PC-9 (cell line): Measurements from ENCODE around the gene TEDDM1. TPM values are rescaled to one million over a fixed set of nuclear protein-coding genes. Genes with fewer than 3 reads are reported as not detected.
A peak's percentile ranks its signal among the peaks of the same experiment; 100 is the strongest.

Experiments used
- BruUV-seq: library from RNA; stranded (reverse); fragments of 400-500 nt; replicated peaks from 2 replicates; lab custom pipeline; 2021; lab: Mats Ljungman, UMichigan
- CTCF ChIA-PET: fragments of 300-600 bp; sonication (Branson Sonifier 250); formaldehyde crosslinking; loops from one replicate; lab custom pipeline; 2022; ENCODE audit warnings: antibody characterized with exemption; lab: Charles Lee
- POLR2A ChIA-PET: fragments of 300-600 bp; sonication (Branson Sonifier 250); formaldehyde crosslinking; loops from one replicate; lab custom pipeline; 2022; ENCODE audit warnings: antibody characterized with exemption; ENCODE audit not compliant: unreplicated experiment; lab: Charles Lee
- DNase-seq, 2 experiments: peaks; one replicate each; pipeline versions ENCODE4 v3.0.0 to v3.0.0-alpha.2; 2015 to 2022; ENCODE audit warnings: mixed read lengths in 1 of 2
- H2AFZ ChIP-seq: fragments of 200-600 bp; sonication (generic); 2 replicates; pipeline ENCODE4 v1.8.1; 2017; ENCODE audit warnings: antibody characterized with exemption
- H3F3A ChIP-seq: fragments of 200-600 bp; sonication (generic); 2 replicates; pipeline ENCODE4 v1.8.1; 2017; ENCODE audit warnings: antibody characterized with exemption, mild to moderate bottlenecking, low read depth; ENCODE audit not compliant: insufficient read depth
- H3K27ac ChIP-seq: fragments of 200-600 bp; sonication (generic); 2 replicates; pipeline ENCODE4 v1.6.1; 2016; ENCODE audit warnings: mixed run types
- H3K27me3 ChIP-seq: fragments of 200-600 bp; sonication (generic); 2 replicates; pipeline ENCODE4 v1.6.1; 2016; ENCODE audit warnings: low read depth, mixed run types; ENCODE audit not compliant: insufficient read depth
- H3K36me3 ChIP-seq: fragments of 200-600 bp; sonication (generic); 2 replicates; pipeline ENCODE4 v1.6.1; 2016; ENCODE audit warnings: low read depth, mixed run types
- H3K4me1 ChIP-seq: fragments of 200-600 bp; sonication (generic); replicated peaks from 2 replicates; pipeline ENCODE4 v1.6.1; 2016; ENCODE audit warnings: mixed run types; ENCODE audit not compliant: insufficient read depth
- H3K4me2 ChIP-seq: fragments of 200-600 bp; sonication (generic); 2 replicates; pipeline ENCODE4 v1.6.1; 2017; ENCODE audit warnings: mixed run types
- H3K4me3 ChIP-seq: fragments of 200-600 bp; sonication (generic); 2 replicates; pipeline ENCODE4 v1.6.1; 2016; ENCODE audit warnings: mixed run types
- H3K79me2 ChIP-seq: fragments of 200-600 bp; sonication (generic); 2 replicates; pipeline ENCODE4 v1.6.1; 2017; ENCODE audit warnings: low read depth, mixed run types
- H3K9me2 ChIP-seq: fragments of 200-600 bp; sonication (generic); 2 replicates; pipeline ENCODE4 v1.8.1; 2017; ENCODE audit warnings: mild to moderate bottlenecking; ENCODE audit not compliant: insufficient read depth
- H3K9me3 ChIP-seq: fragments of 200-600 bp; sonication (generic); 2 replicates; pipeline ENCODE4 v1.8.1; 2016; ENCODE audit warnings: low read depth; ENCODE audit not compliant: insufficient read depth
- H4K20me1 ChIP-seq: fragments of 200-600 bp; sonication (generic); 2 replicates; pipeline ENCODE4 v1.8.1; 2017; ENCODE audit not compliant: insufficient read depth
- CTCF ChIP-seq: fragments of 200-600 bp; sonication (generic); conservative IDR thresholded peaks from 2 replicates; pipeline ENCODE4 v1.6.1; 2017; ENCODE audit warnings: mixed run types, antibody characterized with exemption, mild to moderate bottlenecking, moderate library complexity
- EZH2 ChIP-seq: fragments of 200-600 bp; sonication (generic); IDR thresholded peaks from 2 replicates; pipeline ENCODE4 v1.8.0; 2017; ENCODE audit warnings: antibody characterized with exemption, low read depth
- intact Hi-C: fragments of 100-400 bp; cut with micrococcal nuclease; formaldehyde crosslinking; loops from one replicate; pipeline ENCODE4 v1.10.0; 2022; ENCODE audit not compliant: unreplicated experiment
- total RNA-seq: library from RNA; stranded (reverse); gene quantifications from 2 replicates; pipeline ENCODE4 v1.2.3, GENCODE V29; 2021

The TEDDM1 gene
- total RNA-seq, 1 experiment from 2014 or later = not detected

- no peaks in the 10 kb centered on the region for H3K27me3 ChIP-seq
- ChIA-PET CTCF (interaction anchor here (0.6 to 1.1 kb wide), 6 partner anchors 211 to 390 kb away, joined by 3 to 15 read pairs (median 6); no protein-coding TSS in a partner anchor), POLR2A (interaction anchor here (0.6 to 1.3 kb wide), 3 partner anchors 206 to 305 kb away, joined by 3 to 22 read pairs (median 6); no protein-coding TSS in a partner anchor)
- H3F3A ChIP-seq = peaks cover 9% of the 10 kb centered on the region
- peak overlapping the region; percentile 95 for H3K4me2 ChIP-seq
- no peak for DNase-seq
- H3K9me3 ChIP-seq = no peaks in the 10 kb centered on the region
- peaks cover 29% of the 10 kb centered on the region for H3K4me1 ChIP-seq
- no peak for TF ChIP-seq CTCF
- no peak for TF ChIP-seq EZH2
- peaks cover 17% of the 10 kb centered on the region; the same call in 1 of the 2 replicates for H4K20me1 ChIP-seq
- H3K27ac ChIP-seq = no peak overlapping the region
- H2AFZ ChIP-seq = peak overlapping the region; percentile 85; the same call in 1 of the 2 replicates
- H3K79me2 ChIP-seq = peaks cover 34% of the 10 kb centered on the region
- H3K36me3 ChIP-seq = 0 out of 2 replicates have a peak, but pooled peaks cover 14% of the 10 kb centered on the region
- no peaks in the 10 kb centered on the region for H3K9me2 ChIP-seq
- H3K4me3 ChIP-seq = peak overlapping the region; percentile 68
- TSS peak; percentile 36 for BruUV-seq
- intact Hi-C loops = no loop called here
Observed at GRCh38 chr1:182392050-182393028, 8.1 kb downstream of the TEDDM1 start.

- peak within 1 kb of the TSS; percentile 95 for H3K4me2 ChIP-seq
- peak within 1 kb of the TSS; percentile 85 for H2AFZ ChIP-seq
- H3K79me2 ChIP-seq = peaks cover 34% of the 10 kb centered on the region
- TF ChIP-seq EZH2 = no peak
- no peak; the same call in 1 of the 2 replicates for TF ChIP-seq CTCF
- peak within 1 kb of the TSS; percentile 50; the same call in 1 of the 2 replicates for H3K27ac ChIP-seq
- H3K27me3 ChIP-seq = no peaks in the 10 kb centered on the region
- peak within 1 kb of the TSS; percentile 68 for H3K4me3 ChIP-seq
- no peaks in the 10 kb centered on the region for H3K9me3 ChIP-seq
- peaks cover 23% of the 10 kb centered on the region for H3K4me1 ChIP-seq
- H3K36me3 ChIP-seq = peaks cover 22% of the 10 kb centered on the region; the same call in 1 of the 2 replicates
- no peaks in the 10 kb centered on the region for H3K9me2 ChIP-seq
- DNase-seq = peak; percentile 73 to 89
- peaks cover 17% of the 10 kb centered on the region; the same call in 1 of the 2 replicates for H4K20me1 ChIP-seq
- intact Hi-C loops = loop anchor here (1.0 kb wide), 5 partner anchors 163 to 303 kb away; no protein-coding TSS in a partner anchor
- 0 out of 2 replicates have a peak, but pooled peaks cover 3% of the 10 kb centered on the region for H3F3A ChIP-seq
- ChIA-PET POLR2A (interaction anchor here (0.6 to 1.3 kb wide), 3 partner anchors 205 to 304 kb away, joined by 3 to 22 read pairs (median 6); no protein-coding TSS in a partner anchor), CTCF (interaction anchor here (0.6 to 1.1 kb wide), 7 partner anchors 210 to 391 kb away, joined by 3 to 15 read pairs (median 5); no protein-coding TSS in a partner anchor)
- no TSS peak for BruUV-seq
Observed at GRCh38 chr1:182391362-182392049, 9.0 kb downstream of the TEDDM1 start, which contains the start of gene GLUL. Gene GLUL, minus strand, starts transcription at chr1:182391790. Its CDS starts 3,053 bp downstream, at chr1:182388737.

DNA sequence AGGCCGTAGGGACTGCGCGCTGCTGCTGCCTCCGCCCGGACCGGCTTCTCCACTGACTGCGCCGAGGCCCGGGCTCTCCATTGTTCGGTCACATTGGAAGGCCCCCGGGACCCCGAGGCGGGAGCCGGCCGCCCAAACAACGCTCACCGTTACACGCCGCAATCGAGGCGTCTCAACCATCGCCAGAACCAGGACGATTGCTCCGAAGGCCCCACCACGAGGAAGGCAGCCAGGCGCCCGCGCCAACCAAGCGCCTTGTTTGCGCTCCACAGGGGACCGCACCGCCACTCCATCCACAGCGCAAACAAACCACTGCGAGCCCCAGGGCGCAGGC, 9.5 kb downstream of the TEDDM1 start:
- ChIA-PET POLR2A (no interaction called here), CTCF (no interaction called here)
- H3K4me2 ChIP-seq = peak overlapping the region; percentile 95
- TF ChIP-seq CTCF (no peak), EZH2 (no peak)
- 0 out of 2 replicates have a peak, but pooled peaks cover 3% of the 10 kb centered on the region for H3F3A ChIP-seq
- no peaks in the 10 kb centered on the region for H3K9me2 ChIP-seq
- peaks cover 34% of the 10 kb centered on the region for H3K79me2 ChIP-seq
- peak overlapping the region; percentile 85 for H2AFZ ChIP-seq
- intact Hi-C loops = loop anchor here (1.0 kb wide), 5 partner anchors 163 to 303 kb away; no protein-coding TSS in a partner anchor
- H3K36me3 ChIP-seq = peaks cover 26% of the 10 kb centered on the region; the same call in 1 of the 2 replicates
- no TSS peak for BruUV-seq
- no peak for DNase-seq
- peaks cover 19% of the 10 kb centered on the region for H3K4me1 ChIP-seq
- H3K27me3 ChIP-seq = no peaks in the 10 kb centered on the region
- peak overlapping the region; percentile 68 for H3K4me3 ChIP-seq
- peaks cover 17% of the 10 kb centered on the region; the same call in 1 of the 2 replicates for H4K20me1 ChIP-seq
- H3K27ac ChIP-seq = no peak overlapping the region
- no peaks in the 10 kb centered on the region for H3K9me3 ChIP-seq
